K562 (cell line): ENCODE data around the gene MCC. TPM values are rescaled to one million over a fixed set of nuclear protein-coding genes. Genes with fewer than 3 reads are reported as not detected.

ENCODE experiments used
- ATAC-seq: fragments of 200-7000 bp; cut with Tn5 transposase; 3 replicates; pipeline ENCODE4 v1.9.1; 2020; ENCODE audit warnings: moderate library complexity
- BruUV-seq: library from RNA; stranded (reverse); fragments of 400-500 nt; replicated peaks from 2 replicates; lab custom pipeline; 2021; lab: Mats Ljungman, UMichigan
- CTCF ChIA-PET: fragments of 300-600 bp; formaldehyde crosslinking; extraction: SDS; loops from one replicate; lab custom pipeline; 2021; ENCODE audit warnings: low intra/inter-chr PET ratio; lab: Yijun Ruan, JAX
- POLR2A ChIA-PET: fragments of 300-600, 350-650 bp; sonication (Branson Sonifier 250); formaldehyde crosslinking; extraction: SDS; loops from one replicate; lab custom pipeline; 2021; ENCODE audit warnings: antibody characterized with exemption, inconsistent platforms; lab: Yijun Ruan, JAX
- DNase-seq, 4 experiments: peaks; one replicate each; pipeline versions ENCODE4 v3.0.0 to v3.0.0-alpha.2; 2011 to 2018; ENCODE audit warnings: low spot score in 3 of 4, mixed read lengths in 3 of 4; ENCODE audit errors: extremely low read depth in 1 of 4
- FAIRE-seq: peaks from 2 replicates; lab custom pipeline; 2011; peaks lifted over from hg19 to GRCh38; lab: Jason Lieb, UNC
- H2AFZ ChIP-seq: 2 replicates; pipeline ENCODE4 v1.6.0; 2011; ENCODE audit warnings: low read depth, low read length, control low read depth, inconsistent platforms
- H3K27ac ChIP-seq: fragments of 200-600 bp; 3 replicates; pipeline ENCODE4 v1.8.0; 2011; ENCODE audit warnings: low read depth, mild to moderate bottlenecking, control low read depth, inconsistent platforms, low read length, moderate library complexity, mixed read lengths; ENCODE audit errors: extremely low read depth
- H3K27me3 ChIP-seq, 2 experiments: fragments of 300-600 bp in 1 of 2; 2 replicates in 1 of 2; 3 replicates in 1 of 2; pipeline versions ENCODE4 v1.6.0 to v1.8.0; 2011; ENCODE audit warnings: inconsistent platforms in 2 of 2, low read length in 2 of 2, mild to moderate bottlenecking in 1 of 2, mixed read lengths in 1 of 2, moderate library complexity in 1 of 2; ENCODE audit not compliant: control insufficient read depth in 2 of 2, insufficient read depth in 2 of 2
- H3K36me3 ChIP-seq: fragments of 300-600 bp; 3 replicates; pipeline ENCODE4 v1.8.0; 2011; ENCODE audit warnings: mild to moderate bottlenecking, low read length, inconsistent platforms; ENCODE audit not compliant: control insufficient read depth, insufficient read depth
- H3K4me1 ChIP-seq, 2 experiments: fragments of 200-600 bp in 1 of 2; replicated peaks in 1 of 2; 2 replicates in 1 of 2; 3 replicates in 1 of 2; pipeline versions ENCODE4 v1.5.1 to v1.8.0; 2011; ENCODE audit warnings: inconsistent platforms in 2 of 2, low read length in 2 of 2, mild to moderate bottlenecking in 1 of 2, mixed read lengths in 1 of 2, moderate library complexity in 1 of 2; ENCODE audit not compliant: control insufficient read depth in 2 of 2, insufficient read depth in 2 of 2
- H3K4me2 ChIP-seq: 2 replicates; pipeline ENCODE4 v1.6.1; 2011; ENCODE audit warnings: low read length, control low read depth, inconsistent platforms, mixed read lengths; ENCODE audit not compliant: insufficient read depth
- H3K4me3 ChIP-seq: fragments of 200-600 bp; sonication (generic), shearing (Covaris generic); 2 replicates; pipeline ENCODE4 v1.5.1; 2016; ENCODE audit warnings: control low read depth, inconsistent platforms
- H3K79me2 ChIP-seq: fragments of 200-600 bp; 3 replicates; pipeline ENCODE4 v1.8.0; 2011; ENCODE audit warnings: low read length, inconsistent platforms; ENCODE audit not compliant: control insufficient read depth, insufficient read depth
- H3K9ac ChIP-seq, 2 experiments: 2 replicates each; pipeline versions ENCODE4 v1.6.0 to v1.6.1; 2011; ENCODE audit warnings: low read depth in 2 of 2, low read length in 2 of 2, control low read depth in 1 of 2, inconsistent platforms in 1 of 2, mild to moderate bottlenecking in 1 of 2, mixed read lengths in 1 of 2; ENCODE audit not compliant: insufficient read depth in 1 of 2
- H3K9me1 ChIP-seq: one replicate; pipeline ENCODE4 v1.6.0; 2011; ENCODE audit warnings: inconsistent platforms, mild to moderate bottlenecking, low read length, moderate library complexity; ENCODE audit not compliant: control insufficient read depth, insufficient read depth
- H3K9me3 ChIP-seq: replicated peaks from 2 replicates; pipeline ENCODE4 v1.5.1; 2011; ENCODE audit warnings: low read depth, low read length, inconsistent platforms; ENCODE audit not compliant: control insufficient read depth, insufficient read depth
- H4K20me1 ChIP-seq: replicated peaks from 2 replicates; pipeline ENCODE4 v1.6.1; 2011; ENCODE audit warnings: low read length, inconsistent platforms, mixed read lengths; ENCODE audit not compliant: control insufficient read depth, insufficient read depth
- CBX1 ChIP-seq: sonication (generic); IDR thresholded peaks from 2 replicates; pipeline ENCODE4 v1.6.1; 2016; ENCODE audit warnings: antibody characterized with exemption, low read depth, mild to moderate bottlenecking
- CEBPZ ChIP-seq: fragments of 150-350 bp; IDR thresholded peaks from 2 replicates; pipeline ENCODE4 v1.6.1; 2014; ENCODE audit warnings: low read depth, mild to moderate bottlenecking, low read length, borderline replicate concordance
- GABPB2 ChIP-seq: fragments of 250-450 bp; sonication (Bioruptor Pico); conservative IDR thresholded peaks from 2 replicates; pipeline ENCODE4 v1.5.1; 2021; ENCODE audit warnings: mild to moderate bottlenecking
- HNRNPH1 ChIP-seq: fragments of 200-400 bp; formaldehyde crosslinking; optimal IDR thresholded peaks from 2 replicates; pipeline ENCODE3; 2017; ENCODE audit warnings: low read depth, mild to moderate bottlenecking, low read length, moderate library complexity
- MBD2 ChIP-seq: sonication (generic); IDR thresholded peaks from 2 replicates; pipeline ENCODE4 v1.6.1; 2016; ENCODE audit warnings: low read depth, borderline replicate concordance
- MYNN ChIP-seq, 2 experiments: sonication (generic); formaldehyde crosslinking in 1 of 2; IDR thresholded peaks; 2 replicates each; pipeline versions ENCODE4 v1.5.0 to v1.6.1; 2016 to 2020; ENCODE audit warnings: antibody characterized with exemption in 1 of 2, missing genetic modification reagents in 1 of 2
- NFRKB ChIP-seq: fragments of 450-650 bp; IDR thresholded peaks from 2 replicates; pipeline ENCODE4 v1.6.1; 2016; ENCODE audit warnings: low read depth
- NR0B1 ChIP-seq: fragments of 450-650 bp; IDR thresholded peaks from one replicate; pipeline ENCODE4 v1.6.1; 2018; ENCODE audit warnings: mild to moderate bottlenecking, moderate library complexity; ENCODE audit not compliant: partially characterized antibody
- POLR3G ChIP-seq: IDR thresholded peaks from 2 replicates; pipeline ENCODE4 v1.6.1; 2011; ENCODE audit not compliant: insufficient read length, insufficient replicate concordance; ENCODE audit errors: extremely low read depth
- RAD51 ChIP-seq: fragments of 450-650 bp; IDR thresholded peaks from 2 replicates; pipeline ENCODE4 v1.7.1; 2016; ENCODE audit warnings: low read depth, mild to moderate bottlenecking, borderline replicate concordance
- RBM14 ChIP-seq: fragments of 200-400 bp; formaldehyde crosslinking; IDR thresholded peaks from 2 replicates; pipeline ENCODE4 v1.6.1; 2018; ENCODE audit warnings: low read depth, mild to moderate bottlenecking, low read length, moderate library complexity, borderline replicate concordance; ENCODE audit not compliant: insufficient read depth
- ZBTB1 ChIP-seq: sonication (generic); formaldehyde crosslinking; IDR thresholded peaks from 2 replicates; pipeline ENCODE4 v1.8.1; 2023; ENCODE audit warnings: missing genetic modification reagents, low read depth, mild to moderate bottlenecking, borderline replicate concordance
- ZNF133 ChIP-seq: fragments of 250-450 bp; sonication (Bioruptor Pico); IDR thresholded peaks from 2 replicates; pipeline ENCODE4 v1.4.0; 2020; ENCODE audit warnings: mild to moderate bottlenecking
- ZNF224 ChIP-seq: sonication (generic); formaldehyde crosslinking; IDR thresholded peaks from 2 replicates; pipeline ENCODE4 v1.8.0; 2022; ENCODE audit warnings: mild to moderate bottlenecking, missing genetic modification reagents
- ZNF507 ChIP-seq: conservative IDR thresholded peaks from 2 replicates; pipeline ENCODE4 v1.6.1; 2017; ENCODE audit warnings: missing genetic modification characterization, missing compliant biosample characterization
- ZNF57 ChIP-seq: fragments of 450-650 bp; formaldehyde crosslinking; IDR thresholded peaks from 2 replicates; pipeline ENCODE4 v1.4.0; 2020; ENCODE audit warnings: mild to moderate bottlenecking, moderate library complexity
- ZNF586 ChIP-seq: fragments of 450-650 bp; formaldehyde crosslinking; conservative IDR thresholded peaks from 2 replicates; pipeline ENCODE4 v1.4.0; 2020; ENCODE audit warnings: mild to moderate bottlenecking, moderate library complexity
- ZNF740 ChIP-seq, 3 experiments: fragments of 200-800 bp in 1 of 3; sonication (Bioruptor generic) in 1 of 3; sonication (generic) in 1 of 3; formaldehyde crosslinking in 1 of 3; IDR thresholded peaks; 2 replicates each; pipeline versions ENCODE4 v1.6.1 to v1.8.0; 2016 to 2022; ENCODE audit warnings: mild to moderate bottlenecking in 2 of 3, missing compliant biosample characterization in 2 of 3, missing genetic modification characterization in 2 of 3, missing genetic modification reagents in 1 of 3
- WGBS: fragments of 100-300 bp; shearing (Covaris generic); methylation state at CpG from one replicate; pipeline ENCODE4 v1.1.6; 2016; ENCODE audit warnings: low coverage, mixed read lengths; ENCODE audit not compliant: insufficient coverage; ENCODE audit errors: missing lambda C conversion rate; 5-methylcytosine and 5-hydroxymethylcytosine counted together
- in situ Hi-C: fragments of 300-500 bp; cut with MboI; formaldehyde crosslinking; loops from 4 replicates; pipeline ENCODE4 v1.15.0; 2018; ENCODE audit warnings: inconsistent platforms, mixed read lengths
- intact Hi-C: fragments of 100-400 bp; cut with micrococcal nuclease; formaldehyde crosslinking; loops from 2 replicates; pipeline ENCODE4 v1.14.2; 2022
- polyA plus RNA-seq, 8 experiments: library from polyadenylated mRNA; depleted of rRNA in 4 of 8; stranded (reverse) in 5 of 8; unstranded in 3 of 8; fragments of >200 nt; fragmentation: Nextera tagmentation in 2 of 8; fragmentation: Illumina TruSeq in 1 of 8; extraction: Ambion mirVana in 2 of 8; extraction: Trizol in 1 of 8; gene quantifications; 2 replicates each; pipeline versions ENCODE4 v1.2.1 to v1.2.3, GENCODE V29; 2011 to 2014; ENCODE audit warnings: inconsistent platforms in 1 of 8, missing spikeins in 1 of 8
- total RNA-seq, 7 experiments: library from RNA; depleted of rRNA in 6 of 7; stranded (reverse); fragments of >200 nt in 6 of 7; fragmentation: Illumina TruSeq in 2 of 7; extraction: Trizol in 2 of 7; gene quantifications; 2 replicates each; pipeline versions ENCODE4 v1.2.1 to v1.2.3, GENCODE V29; 2011 to 2021; ENCODE audit warnings: low replicate concordance in 1 of 7

The MCC gene
- total and polyA plus RNA-seq, 9 of the 15 experiments (the other 6 are each of a cell fraction or from before 2014, with no cell fraction given): 0.04 to 0.24 (median 0.06) TPM; not detected in 1

GRCh38 chr5:113397046-113397445 lies 91.2 kb downstream of the MCC start:
- Histone ChIP-seq H3K27ac (no peak overlapping the region), H4K20me1 (no peaks in the 10 kb centered on the region), H3K9me1 (no peaks in the 10 kb centered on the region), H2AFZ (no peak overlapping the region), H3K36me3 (no peaks in the 10 kb centered on the region), H3K9ac (no peak overlapping the region), H3K79me2 (no peaks in the 10 kb centered on the region), H3K27me3 (peaks cover 0 to 2% of the 10 kb centered on the region in 2 experiments; a peak in 1 of 5 replicates), H3K4me3 (no peak overlapping the region), H3K4me2 (no peak overlapping the region), H3K4me1 (no peaks in the 10 kb centered on the region), H3K9me3 (no peaks in the 10 kb centered on the region)
- BruUV-seq: no TSS peak
- no peak for DNase-seq
- ChIA-PET CTCF (no interaction called here), POLR2A (no interaction called here)
- intact Hi-C loops (no loop called here), in situ Hi-C loops (no loop called here)
- FAIRE-seq: no peak
- ATAC-seq: no peak
- TF ChIP-seq ZNF740 (CRISPR knock-in tag; IDR thresholded peaks at IDR 0.05) (no peak), ZNF740 (tag; IDR thresholded peaks at IDR 0.05) (no peak), RBM14 (no peak), NR0B1 (no peak), RAD51 (no peak), CEBPZ (no peak), ZNF507 (no peak), ZNF224 (CRISPR knock-in tag) (no peak), ZNF586 (CRISPR knock-in tag) (no peak), MBD2 (no peak), ZNF133 (CRISPR knock-in tag) (no peak), ZNF57 (CRISPR knock-in tag) (no peak), POLR3G (no peak), CBX1 (no peak), GABPB2 (no peak), MYNN (IDR thresholded peaks at IDR 0.05) (no peak), MYNN (CRISPR knock-in tag; IDR thresholded peaks at IDR 0.05) (no peak), NFRKB (no peak), HNRNPH1 (no peak), ZBTB1 (CRISPR knock-in tag) (no peak)
- 0% methylated on average over 3 of the region's 3 CpGs for WGBS
